ENCODE measurements around the gene ZFP36L2. TPM values are rescaled to one million over a fixed set of nuclear protein-coding genes. Genes with fewer than 3 reads are reported as not detected.

Gene ZFP36L2
- polyA plus RNA-seq, 2 of the 4 experiments (the other 2 are of a cell fraction): 10.5 to 17.3 TPM

- TF ChIP-seq, protein P1, sequence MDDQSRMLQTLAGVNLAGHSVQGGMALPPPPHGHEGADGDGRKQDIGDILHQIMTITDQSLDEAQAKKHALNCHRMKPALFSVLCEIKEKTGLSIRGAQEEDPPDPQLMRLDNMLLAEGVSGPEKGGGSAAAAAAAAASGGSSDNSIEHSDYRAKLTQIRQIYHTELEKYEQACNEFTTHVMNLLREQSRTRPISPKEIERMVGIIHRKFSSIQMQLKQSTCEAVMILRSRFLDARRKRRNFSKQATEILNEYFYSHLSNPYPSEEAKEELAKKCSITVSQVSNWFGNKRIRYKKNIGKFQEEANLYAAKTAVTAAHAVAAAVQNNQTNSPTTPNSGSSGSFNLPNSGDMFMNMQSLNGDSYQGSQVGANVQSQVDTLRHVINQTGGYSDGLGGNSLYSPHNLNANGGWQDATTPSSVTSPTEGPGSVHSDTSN (IDR thresholded peaks at IDR 0.05): no peak
- no peak for TF ChIP-seq GATA3 (IDR thresholded peaks at IDR 0.05; ENCODE audit: borderline replicate concordance)
- no peak for TF ChIP-seq RCOR1 (IDR thresholded peaks at IDR 0.05; ENCODE audit: low read depth, low read length)
- TF ChIP-seq, protein P2, sequence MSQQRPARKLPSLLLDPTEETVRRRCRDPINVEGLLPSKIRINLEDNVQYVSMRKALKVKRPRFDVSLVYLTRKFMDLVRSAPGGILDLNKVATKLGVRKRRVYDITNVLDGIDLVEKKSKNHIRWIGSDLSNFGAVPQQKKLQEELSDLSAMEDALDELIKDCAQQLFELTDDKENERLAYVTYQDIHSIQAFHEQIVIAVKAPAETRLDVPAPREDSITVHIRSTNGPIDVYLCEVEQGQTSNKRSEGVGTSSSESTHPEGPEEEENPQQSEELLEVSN (IDR thresholded peaks at IDR 0.05; ENCODE audit: borderline replicate concordance, low read depth): no peak
- TF ChIP-seq KDM5A (IDR thresholded peaks at IDR 0.05): no peak
- TF ChIP-seq, protein P3, sequence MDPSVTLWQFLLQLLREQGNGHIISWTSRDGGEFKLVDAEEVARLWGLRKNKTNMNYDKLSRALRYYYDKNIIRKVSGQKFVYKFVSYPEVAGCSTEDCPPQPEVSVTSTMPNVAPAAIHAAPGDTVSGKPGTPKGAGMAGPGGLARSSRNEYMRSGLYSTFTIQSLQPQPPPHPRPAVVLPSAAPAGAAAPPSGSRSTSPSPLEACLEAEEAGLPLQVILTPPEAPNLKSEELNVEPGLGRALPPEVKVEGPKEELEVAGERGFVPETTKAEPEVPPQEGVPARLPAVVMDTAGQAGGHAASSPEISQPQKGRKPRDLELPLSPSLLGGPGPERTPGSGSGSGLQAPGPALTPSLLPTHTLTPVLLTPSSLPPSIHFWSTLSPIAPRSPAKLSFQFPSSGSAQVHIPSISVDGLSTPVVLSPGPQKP (IDR thresholded peaks at IDR 0.05; ENCODE audit: low read depth, low read length): no peak
- no peak for TF ChIP-seq HEYL (CRISPR knock-in tag; IDR thresholded peaks at IDR 0.05)
- no peak for TF ChIP-seq TP53 (CRISPR knock-in tag; IDR thresholded peaks at IDR 0.05)
- TF ChIP-seq MAZ (IDR thresholded peaks at IDR 0.05; ENCODE audit: borderline replicate concordance, low read depth, low read length): no peak
- TF ChIP-seq HOXB13 (CRISPR knock-in tag; IDR thresholded peaks at IDR 0.05; ENCODE audit: low read depth): no peak
- no peak for TF ChIP-seq CHD4 (IDR thresholded peaks at IDR 0.05; ENCODE audit: borderline replicate concordance)
- H3K4me1 ChIP-seq: peaks cover 17% of the 10 kb centered on the region
- no peak overlapping the region for H3K4me3 ChIP-seq
- H3K27ac ChIP-seq: peak overlapping the region; percentile 89 to 98; a peak in 3 of 6 replicates
- ChIA-PET CTCF (interaction anchor here (0.6 to 7.7 kb wide), 128 partner anchors 8 to 1245 kb away, joined by 3 to 253 read pairs (median 5); no protein-coding TSS in a partner anchor), POLR2A (interaction anchor here (1.5 kb wide), 1 partner anchor 254 kb away, joined by 3 read pairs; no protein-coding TSS in a partner anchor)
- FAIRE-seq: no peak
- ATAC-seq: no peak
- no peaks in the 10 kb centered on the region for H3K9me3 ChIP-seq
- no peak overlapping the region for H3K4me2 ChIP-seq
- DNase-seq (ENCODE audit: low read depth in 1 of 2, low spot score in 1 of 2): no peak
- WGBS (ENCODE audit: missing lambda C conversion rate): 68% methylated on average over 6 of the region's 6 CpGs
Measured at GRCh38 chr2:43228756-43229659, 2.6 kb upstream of the ZFP36L2 start.

GRCh38 chr2:43228321-43228751, 1.9 kb upstream of the ZFP36L2 start:
- WGBS (ENCODE audit: missing lambda C conversion rate): 82% methylated on average over 2 of the region's 2 CpGs
- DNase-seq (ENCODE audit: low read depth in 1 of 2, low spot score in 1 of 2): no peak
- peak overlapping the region; percentile 89 to 98 for H3K27ac ChIP-seq
- H3K4me1 ChIP-seq: peaks cover 24% of the 10 kb centered on the region
- TF ChIP-seq ZFP36 (IDR thresholded peaks at IDR 0.05; ENCODE audit: borderline replicate concordance, partially characterized antibody): no peak
- TF ChIP-seq RNF2 (IDR thresholded peaks at IDR 0.05; ENCODE audit: borderline replicate concordance, low read depth): no peak
- TF ChIP-seq EHF (CRISPR knock-in tag; IDR thresholded peaks at IDR 0.05): no peak
- no peak for TF ChIP-seq CHD2 (IDR thresholded peaks at IDR 0.05; ENCODE audit: low read length, partially characterized antibody)
- H3K4me3 ChIP-seq: no peak overlapping the region
- peak overlapping the region; percentile 89 for H3K4me2 ChIP-seq
- ChIA-PET POLR2A (interaction anchor here (0.8 to 2.3 kb wide), 4 partner anchors 96 to 418 kb away, joined by 3 to 24 read pairs (median 10); no protein-coding TSS in a partner anchor), CTCF (interaction anchor here (0.6 to 7.7 kb wide), 77 partner anchors 9 to 820 kb away, joined by 3 to 253 read pairs (median 6); no protein-coding TSS in a partner anchor)
- FAIRE-seq: no peak
- no peaks in the 10 kb centered on the region for H3K9me3 ChIP-seq
- no peak for ATAC-seq

GRCh38 chr2:43227830-43228281, 1.4 kb upstream of the ZFP36L2 start:
- POLR2A ChIA-PET: interaction anchor here (0.8 to 2.3 kb wide), 12 partner anchors 48 to 418 kb away, joined by 3 to 24 read pairs (median 9); partner anchors contain the start of gene THADA
- 14% methylated on average over 10 of the region's 10 CpGs for WGBS (ENCODE audit: missing lambda C conversion rate)
- FAIRE-seq: no peak
- peak in 1 of 2 experiments; percentile 89 for DNase-seq (ENCODE audit: low read depth in 1 of 2, low spot score in 1 of 2)
- peak; percentile 0 to 1; a peak in 2 of 6 replicates for ATAC-seq
- no peaks in the 10 kb centered on the region for H3K9me3 ChIP-seq
- H3K27ac ChIP-seq: peak overlapping the region; percentile 89 to 98
- CTCF ChIA-PET: interaction anchor here (0.5 to 7.7 kb wide), 52 partner anchors 12 to 448 kb away, joined by 3 to 253 read pairs (median 5); no protein-coding TSS in a partner anchor
- no peak for TF ChIP-seq RFX5 (IDR thresholded peaks at IDR 0.05)
- no peak for TF ChIP-seq MAZ (IDR thresholded peaks at IDR 0.05; ENCODE audit: borderline replicate concordance, low read depth, low read length)
- no peak for TF ChIP-seq RARB (CRISPR knock-in tag; IDR thresholded peaks at IDR 0.05)
- H3K4me2 ChIP-seq: peak overlapping the region; percentile 89
- H3K4me1 ChIP-seq: peaks cover 29% of the 10 kb centered on the region
- peak overlapping the region; percentile 86 for H3K4me3 ChIP-seq

Measured in A549 (cell line).